Colon (tissue), 2 donors: ENCODE results near the gene PLPP2.

Source experiments
- FAIRE-seq: peaks from 2 replicates; lab custom pipeline; 2012; peaks lifted over from hg19 to GRCh38; lab: Jason Lieb, UNC
- donor health status: control.
- donor health status: control.

The PLPP2 gene

GRCh38 chr19:291006-291521 is at the start of gene PLPP2:
TSS of gene PLPP2 (minus strand) at chr19:291403. CDS start at chr19:291336, 67 bp downstream.
- no peak for FAIRE-seq

- FAIRE-seq, result no peak
Observed at GRCh38 chr19:340620-341385, 49.6 kb upstream of the PLPP2 start.

GRCh38 chr19:339262-339887 is 48.2 kb upstream of the PLPP2 start:
- FAIRE-seq, result no peak

GRCh38 chr19:338421-338820 is 47.2 kb upstream of the PLPP2 start:
- no peak for FAIRE-seq

- FAIRE-seq, result no peak
Observed at GRCh38 chr19:336067-336614, 44.9 kb upstream of the PLPP2 start.

- no peak for FAIRE-seq
Observed at GRCh38 chr19:335486-336066, 44.4 kb upstream of the PLPP2 start.

- FAIRE-seq, result no peak
Observed at GRCh38 chr19:335072-335471, 43.9 kb upstream of the PLPP2 start.

GRCh38 chr19:334296-335071 is 43.3 kb upstream of the PLPP2 start:
- FAIRE-seq, result no peak

GRCh38 chr19:330503-330902 is 39.3 kb upstream of the PLPP2 start:
- no peak for FAIRE-seq

GRCh38 chr19:329876-330275 is 38.7 kb upstream of the PLPP2 start:
- no peak for FAIRE-seq

GRCh38 chr19:328025-328505 is 36.9 kb upstream of the PLPP2 start:
- FAIRE-seq, result no peak

- FAIRE-seq, result no peak
Observed at GRCh38 chr19:327291-328024, 36.3 kb upstream of the PLPP2 start.

- no peak for FAIRE-seq
Observed at GRCh38 chr19:326871-327270, 35.7 kb upstream of the PLPP2 start.

GRCh38 chr19:325937-326565 is 34.8 kb upstream of the PLPP2 start:
- FAIRE-seq, result no peak

GRCh38 chr19:325173-325936 is 34.2 kb upstream of the PLPP2 start:
- no peak for FAIRE-seq

- no peak for FAIRE-seq
Observed at GRCh38 chr19:324716-325115, 33.5 kb upstream of the PLPP2 start.

GRCh38 chr19:322616-323015 is 31.4 kb upstream of the PLPP2 start:
- FAIRE-seq, result no peak

- FAIRE-seq, result no peak
Observed at GRCh38 chr19:318509-318774, 27.2 kb upstream of the PLPP2 start.

GRCh38 chr19:317710-318508 is 26.7 kb upstream of the PLPP2 start:
- FAIRE-seq, result no peak
